Osteocyte (in vitro differentiated cells): ENCODE data around the gene EPN2. TPM values are rescaled to one million over a fixed set of nuclear protein-coding genes. Genes with fewer than 3 reads are reported as not detected.

ENCODE experiments used
- DNase-seq: peaks from one replicate; pipeline ENCODE4 v3.0.0; 2021; ENCODE audit warnings: mixed read lengths; ENCODE audit not compliant: unreplicated experiment; ENCODE audit errors: extremely low spot score
- H3K27ac Mint-ChIP-seq: one replicate; pipeline ENCODE4 v1.8.0; 2021; ENCODE audit warnings: mild to moderate bottlenecking, mixed read lengths; ENCODE audit not compliant: unreplicated experiment
- H3K27me3 Mint-ChIP-seq: one replicate; pipeline ENCODE4 v1.8.0; 2021; ENCODE audit warnings: mixed read lengths; ENCODE audit not compliant: unreplicated experiment
- H3K36me3 Mint-ChIP-seq: one replicate; pipeline ENCODE4 v1.8.0; 2021; ENCODE audit warnings: mixed read lengths; ENCODE audit not compliant: unreplicated experiment
- H3K4me1 Mint-ChIP-seq: one replicate; pipeline ENCODE4 v1.8.0; 2021; ENCODE audit warnings: mixed read lengths; ENCODE audit not compliant: unreplicated experiment
- H3K4me3 Mint-ChIP-seq: one replicate; pipeline ENCODE4 v1.8.0; 2021; ENCODE audit warnings: mild to moderate bottlenecking, moderate library complexity, mixed read lengths; ENCODE audit not compliant: unreplicated experiment
- H3K9me3 Mint-ChIP-seq: one replicate; pipeline ENCODE4 v1.8.0; 2021; ENCODE audit warnings: mixed read lengths; ENCODE audit not compliant: unreplicated experiment
- CTCF ChIP-seq: fragments of 200-600 bp; sonication (generic); IDR thresholded peaks from 2 replicates; pipeline ENCODE4 v1.5.0; 2021; ENCODE audit warnings: antibody characterized with exemption, mild to moderate bottlenecking, moderate library complexity
- total RNA-seq: library from RNA; stranded (reverse); gene quantifications from 2 replicates; pipeline ENCODE4 v1.2.1, GENCODE V29; 2021

EPN2 gene
- total RNA-seq, 1 donor from 2014 or later: 54.7 TPM

GRCh38 chr17:19295473-19296135 is 58.4 kb downstream of the EPN2 start:
- no peak overlapping the region for H3K27ac Mint-ChIP-seq
- no peak for TF ChIP-seq CTCF

GRCh38 chr17:19296786-19297778 is 59.9 kb downstream of the EPN2 start:
- TF ChIP-seq CTCF: no peak
- Mint-ChIP-seq H3K36me3 (no peaks in the 10 kb centered on the region), H3K9me3 (no peaks in the 10 kb centered on the region), H3K27ac (no peak overlapping the region), H3K4me1 (peaks cover 14% of the 10 kb centered on the region), H3K27me3 (no peaks in the 10 kb centered on the region), H3K4me3 (no peak overlapping the region)
- no peak for DNase-seq

More at GRCh38 chr17:19295473-19296135, 58.4 kb downstream of the EPN2 start:
- Mint-ChIP-seq H3K4me3 (no peak overlapping the region), H3K27me3 (no peaks in the 10 kb centered on the region), H3K4me1 (peaks cover 20% of the 10 kb centered on the region), H3K9me3 (no peaks in the 10 kb centered on the region), H3K36me3 (no peaks in the 10 kb centered on the region)
- no peak for DNase-seq

- no peak for TF ChIP-seq CTCF
- H3K36me3 Mint-ChIP-seq: no peaks in the 10 kb centered on the region
- H3K4me3 Mint-ChIP-seq: no peak overlapping the region
- no peak for DNase-seq
- no peaks in the 10 kb centered on the region for H3K9me3 Mint-ChIP-seq
- H3K4me1 Mint-ChIP-seq: peaks cover 16% of the 10 kb centered on the region
- H3K27me3 Mint-ChIP-seq: no peaks in the 10 kb centered on the region
- no peak overlapping the region for H3K27ac Mint-ChIP-seq
Observed at GRCh38 chr17:19298569-19299213, 61.5 kb downstream of the EPN2 start.

- Mint-ChIP-seq H3K9me3 (no peaks in the 10 kb centered on the region), H3K4me3 (no peak overlapping the region), H3K4me1 (peaks cover 16% of the 10 kb centered on the region), H3K27me3 (no peaks in the 10 kb centered on the region), H3K36me3 (no peaks in the 10 kb centered on the region), H3K27ac (no peak overlapping the region)
- TF ChIP-seq CTCF: no peak
- no peak for DNase-seq
Observed at GRCh38 chr17:19299214-19299747, 62.1 kb downstream of the EPN2 start.
